ENCODE measurements around the gene ESRRG. TPM values are rescaled to one million over a fixed set of nuclear protein-coding genes. Genes with fewer than 3 reads are reported as not detected.

Gene ESRRG
- total RNA-seq, 2 donors from 2014 or later, result 4.1 to 16.2 TPM

GRCh38 chr1:216478238-216478637 is 245.0 kb downstream of the ESRRG start:
- 97% methylated on average over 8 of the region's 8 CpGs for WGBS
- intact Hi-C loops (cut with DNase I), result no loop called here

GRCh38 chr1:216476341-216476740 is 246.9 kb downstream of the ESRRG start:
- no peaks in the 10 kb centered on the region for H3K36me3 ChIP-seq
- no peak overlapping the region for H3K4me3 ChIP-seq
- 70% methylated on average over 1 of the region's 1 CpG for WGBS
- H3K27me3 ChIP-seq (replicated peaks; ENCODE audit: insufficient read depth), result no peaks in the 10 kb centered on the region
- intact Hi-C loops (cut with DNase I), result no loop called here
- H3K27ac ChIP-seq, result no peak overlapping the region
- DNase-seq (ENCODE audit: low spot score), result no peak
- no peaks in the 10 kb centered on the region for H3K4me1 ChIP-seq (replicated peaks)
- no peak for TF ChIP-seq POLR2AphosphoS5 (IDR thresholded peaks at IDR 0.05)
- TF ChIP-seq CTCF (IDR thresholded peaks at IDR 0.05), result no peak
- no peak for TF ChIP-seq POLR2A (IDR thresholded peaks at IDR 0.05)
- no peaks in the 10 kb centered on the region for H3K9me3 ChIP-seq

More at GRCh38 chr1:216478238-216478637, 245.0 kb downstream of the ESRRG start:
- Histone ChIP-seq H3K9me3 (no peaks in the 10 kb centered on the region), H3K36me3 (no peaks in the 10 kb centered on the region), H3K4me1 (replicated peaks) (no peaks in the 10 kb centered on the region), H3K4me3 (no peak overlapping the region), H3K27ac (no peak overlapping the region), H3K27me3 (replicated peaks; ENCODE audit: insufficient read depth) (no peaks in the 10 kb centered on the region)
- no peak for TF ChIP-seq POLR2A (IDR thresholded peaks at IDR 0.05)
- TF ChIP-seq CTCF (IDR thresholded peaks at IDR 0.05), result no peak
- no peak for TF ChIP-seq POLR2AphosphoS5 (IDR thresholded peaks at IDR 0.05)
- DNase-seq (ENCODE audit: low spot score), result no peak

- Histone ChIP-seq H3K27me3 (replicated peaks; ENCODE audit: insufficient read depth) (no peaks in the 10 kb centered on the region), H3K36me3 (no peaks in the 10 kb centered on the region), H3K9me3 (no peaks in the 10 kb centered on the region), H3K27ac (no peak overlapping the region), H3K4me3 (no peak overlapping the region), H3K4me1 (replicated peaks) (no peaks in the 10 kb centered on the region)
- no peak for DNase-seq (ENCODE audit: low spot score)
- TF ChIP-seq POLR2A (IDR thresholded peaks at IDR 0.05) (no peak), POLR2AphosphoS5 (IDR thresholded peaks at IDR 0.05) (no peak), CTCF (IDR thresholded peaks at IDR 0.05) (no peak)
- 50% methylated on average over 1 of the region's 1 CpG for WGBS
- intact Hi-C loops (cut with DNase I), result no loop called here
Measured at GRCh38 chr1:216475659-216476276, 247.5 kb downstream of the ESRRG start.

GRCh38 chr1:216466162-216466801 is 256.9 kb downstream of the ESRRG start:
- Histone ChIP-seq H3K9me3 (no peaks in the 10 kb centered on the region), H3K27me3 (replicated peaks; ENCODE audit: insufficient read depth) (no peaks in the 10 kb centered on the region), H3K4me1 (replicated peaks) (no peaks in the 10 kb centered on the region), H3K4me3 (no peak overlapping the region), H3K36me3 (no peaks in the 10 kb centered on the region), H3K27ac (no peak overlapping the region)
- 23% methylated on average over 3 of the region's 3 CpGs for WGBS
- no peak for DNase-seq (ENCODE audit: low spot score)
- intact Hi-C loops (cut with DNase I), result no loop called here
- TF ChIP-seq POLR2AphosphoS5 (IDR thresholded peaks at IDR 0.05) (no peak), POLR2A (IDR thresholded peaks at IDR 0.05) (no peak), CTCF (IDR thresholded peaks at IDR 0.05) (no peak)

- intact Hi-C loops (cut with DNase I), result no loop called here
- DNase-seq (ENCODE audit: low spot score), result no peak
- H3K36me3 ChIP-seq, result no peaks in the 10 kb centered on the region
- no peaks in the 10 kb centered on the region for H3K4me1 ChIP-seq (replicated peaks)
- 42% methylated on average over 1 of the region's 1 CpG for WGBS
- no peaks in the 10 kb centered on the region for H3K9me3 ChIP-seq
- H3K4me3 ChIP-seq, result no peak overlapping the region
- no peak for TF ChIP-seq POLR2AphosphoS5 (IDR thresholded peaks at IDR 0.05)
- TF ChIP-seq POLR2A (IDR thresholded peaks at IDR 0.05), result no peak
- TF ChIP-seq CTCF (IDR thresholded peaks at IDR 0.05), result no peak
- no peaks in the 10 kb centered on the region for H3K27me3 ChIP-seq (replicated peaks; ENCODE audit: insufficient read depth)
- no peak overlapping the region for H3K27ac ChIP-seq
Measured at GRCh38 chr1:216464489-216464888, 258.7 kb downstream of the ESRRG start.
